ENCODE measurements around the gene EBF3. TPM values are rescaled to one million over a fixed set of nuclear protein-coding genes. Genes with fewer than 3 reads are reported as not detected.

EBF3 gene
- total RNA-seq, 2 experiments from 2014 or later = not detected

GRCh38 chr10:129846991-129847391 is 117.1 kb downstream of the EBF3 start:
- intact Hi-C loops (cut with DNase I, micrococcal nuclease) = no loop called here
- no peak overlapping the region for H3K27ac Mint-ChIP-seq
- DNase-seq (no peak), ATAC-seq (ENCODE audit: poor library complexity) (no peak)
- peaks cover 8% of the 10 kb centered on the region for H3K27me3 Mint-ChIP-seq
- Histone ChIP-seq H3K27me3 (ENCODE audit: control insufficient read depth in 1 of 2, insufficient read depth in 2 of 2, low read length in 2 of 2) (no peaks in the 10 kb centered on the region), H3K9me3 (ENCODE audit: control insufficient read depth in 1 of 2, insufficient read depth in 1 of 2, low read length in 2 of 2) (peaks cover 0 to 9% of the 10 kb centered on the region in 2 experiments), H3K27ac (ENCODE audit: low read depth in 1 of 2, low read length in 2 of 2) (no peak overlapping the region), H3K4me3 (ENCODE audit: low read length) (no peak overlapping the region), H3K36me3 (ENCODE audit: insufficient read depth, low read length) (no peaks in the 10 kb centered on the region), H3K4me1 (ENCODE audit: insufficient read depth, low read length) (no peaks in the 10 kb centered on the region)
- POLR2A ChIA-PET = no interaction called here
- H3K4me1 Mint-ChIP-seq (ENCODE audit: low read depth) = no peaks in the 10 kb centered on the region
- TF ChIP-seq CTCF (IDR thresholded peaks at IDR 0.05) = no peak
- CTCF ChIA-PET = no interaction called here
- H3K4me3 Mint-ChIP-seq = no peak overlapping the region
- no peaks in the 10 kb centered on the region for H3K9me3 Mint-ChIP-seq
- no peaks in the 10 kb centered on the region for H3K36me3 Mint-ChIP-seq (ENCODE audit: low read depth)

- no peak for TF ChIP-seq CTCF (IDR thresholded peaks at IDR 0.05)
- intact Hi-C loops (cut with DNase I, micrococcal nuclease) = no loop called here
- Mint-ChIP-seq H3K4me1 (ENCODE audit: low read depth) (no peaks in the 10 kb centered on the region), H3K9me3 (no peaks in the 10 kb centered on the region), H3K36me3 (ENCODE audit: low read depth) (no peaks in the 10 kb centered on the region), H3K27ac (no peak overlapping the region), H3K27me3 (no peaks in the 10 kb centered on the region), H3K4me3 (no peak overlapping the region)
- Histone ChIP-seq H3K9me3 (ENCODE audit: control insufficient read depth in 1 of 2, insufficient read depth in 1 of 2, low read length in 2 of 2) (peaks cover 0 to 23% of the 10 kb centered on the region in 2 experiments), H3K36me3 (ENCODE audit: insufficient read depth, low read length) (no peaks in the 10 kb centered on the region), H3K4me3 (ENCODE audit: low read length) (no peak overlapping the region), H3K27ac (ENCODE audit: low read depth in 1 of 2, low read length in 2 of 2) (no peak overlapping the region), H3K4me1 (ENCODE audit: insufficient read depth, low read length) (no peaks in the 10 kb centered on the region), H3K27me3 (ENCODE audit: control insufficient read depth in 1 of 2, insufficient read depth in 2 of 2, low read length in 2 of 2) (no peaks in the 10 kb centered on the region)
- no peak for DNase-seq
- ChIA-PET CTCF (no interaction called here), POLR2A (interaction anchor here (0.6 kb wide), 1 partner anchor 245 kb away, joined by 5 read pairs; no protein-coding TSS in a partner anchor)
- ATAC-seq (ENCODE audit: poor library complexity) = no peak
Measured at GRCh38 chr10:129845111-129845753, 118.8 kb downstream of the EBF3 start.

DNA sequence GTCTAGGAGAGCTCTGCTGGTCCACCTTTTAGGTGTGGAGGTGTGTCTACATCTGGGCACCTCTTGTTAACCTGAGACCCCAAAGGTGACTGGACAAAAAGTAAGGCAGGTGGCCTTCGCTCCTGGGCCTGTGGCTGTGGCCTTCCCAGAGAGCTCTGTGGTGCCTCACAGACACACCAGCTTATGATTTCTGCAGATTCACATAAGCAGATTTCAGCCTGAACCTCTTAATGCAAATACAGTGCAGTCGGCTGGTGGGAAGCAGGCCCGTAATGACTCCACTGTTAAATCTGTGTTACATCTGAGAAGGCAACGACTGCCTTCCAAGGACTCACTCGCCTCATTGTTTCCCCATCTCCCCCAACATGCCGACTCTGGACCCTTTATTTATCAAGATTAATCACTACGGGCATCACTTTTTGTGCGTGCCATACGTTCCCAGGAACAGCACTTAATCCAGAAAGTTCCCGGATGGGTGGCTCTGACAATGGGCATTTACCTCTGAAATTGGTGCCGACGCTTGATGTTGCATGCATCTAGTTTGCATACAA is 119.8 kb downstream of the EBF3 start:
- TF ChIP-seq CTCF (IDR thresholded peaks at IDR 0.05) = no peak
- CTCF ChIA-PET = no interaction called here
- H3K4me1 Mint-ChIP-seq (ENCODE audit: low read depth) = no peaks in the 10 kb centered on the region

More for the DNA sequence above, 119.8 kb downstream of the EBF3 start:
- H3K27me3 ChIP-seq (ENCODE audit: control insufficient read depth in 1 of 2, insufficient read depth in 2 of 2, low read length in 2 of 2) = no peaks in the 10 kb centered on the region
- Mint-ChIP-seq H3K9me3 (no peaks in the 10 kb centered on the region), H3K27ac (no peak overlapping the region), H3K27me3 (no peaks in the 10 kb centered on the region), H3K36me3 (ENCODE audit: low read depth) (no peaks in the 10 kb centered on the region), H3K4me3 (no peak overlapping the region)
- H3K27ac ChIP-seq (ENCODE audit: low read depth in 1 of 2, low read length in 2 of 2) = no peak overlapping the region
- no peaks in the 10 kb centered on the region for H3K4me1 ChIP-seq (ENCODE audit: insufficient read depth, low read length)
- POLR2A ChIA-PET = interaction anchor here (0.6 kb wide), 1 partner anchor 246 kb away, joined by 5 read pairs; no protein-coding TSS in a partner anchor
- ATAC-seq (ENCODE audit: poor library complexity) (no peak), DNase-seq (no peak)
- intact Hi-C loops (cut with DNase I, micrococcal nuclease) = no loop called here
- H3K36me3 ChIP-seq (ENCODE audit: insufficient read depth, low read length) = no peaks in the 10 kb centered on the region
- H3K9me3 ChIP-seq (ENCODE audit: control insufficient read depth in 1 of 2, insufficient read depth in 1 of 2, low read length in 2 of 2) = peaks cover 0 to 25% of the 10 kb centered on the region in 2 experiments
- no peak overlapping the region for H3K4me3 ChIP-seq (ENCODE audit: low read length)
